ENCODE measurements around the gene ACTN2.

- TF ChIP-seq POLR2AphosphoS5 (IDR thresholded peaks at IDR 0.05): no peak
- TF ChIP-seq, protein P1, sequence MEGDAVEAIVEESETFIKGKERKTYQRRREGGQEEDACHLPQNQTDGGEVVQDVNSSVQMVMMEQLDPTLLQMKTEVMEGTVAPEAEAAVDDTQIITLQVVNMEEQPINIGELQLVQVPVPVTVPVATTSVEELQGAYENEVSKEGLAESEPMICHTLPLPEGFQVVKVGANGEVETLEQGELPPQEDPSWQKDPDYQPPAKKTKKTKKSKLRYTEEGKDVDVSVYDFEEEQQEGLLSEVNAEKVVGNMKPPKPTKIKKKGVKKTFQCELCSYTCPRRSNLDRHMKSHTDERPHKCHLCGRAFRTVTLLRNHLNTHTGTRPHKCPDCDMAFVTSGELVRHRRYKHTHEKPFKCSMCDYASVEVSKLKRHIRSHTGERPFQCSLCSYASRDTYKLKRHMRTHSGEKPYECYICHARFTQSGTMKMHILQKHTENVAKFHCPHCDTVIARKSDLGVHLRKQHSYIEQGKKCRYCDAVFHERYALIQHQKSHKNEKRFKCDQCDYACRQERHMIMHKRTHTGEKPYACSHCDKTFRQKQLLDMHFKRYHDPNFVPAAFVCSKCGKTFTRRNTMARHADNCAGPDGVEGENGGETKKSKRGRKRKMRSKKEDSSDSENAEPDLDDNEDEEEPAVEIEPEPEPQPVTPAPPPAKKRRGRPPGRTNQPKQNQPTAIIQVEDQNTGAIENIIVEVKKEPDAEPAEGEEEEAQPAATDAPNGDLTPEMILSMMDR (IDR thresholded peaks at IDR 0.05): no peak
Measured at GRCh38 chr1:236681219-236681618, 5.1 kb upstream of the ACTN2 start.
